Caco-2 (cell line): ENCODE data around the gene USP25. TPM values are rescaled to one million over a fixed set of nuclear protein-coding genes. Genes with fewer than 3 reads are reported as not detected.

Experiments used
- BruUV-seq: library from RNA; stranded (reverse); fragments of 400-500 nt; replicated peaks from 2 replicates; lab custom pipeline; 2021; lab: Mats Ljungman, UMichigan
- CTCF ChIA-PET: fragments of 300-600 bp; sonication (Branson Sonifier 250); formaldehyde crosslinking; loops from one replicate; lab custom pipeline; 2022; ENCODE audit warnings: antibody characterized with exemption; lab: Charles Lee
- POLR2A ChIA-PET: fragments of 300-600 bp; sonication (Branson Sonifier 250); formaldehyde crosslinking; loops from one replicate; lab custom pipeline; 2022; ENCODE audit warnings: antibody characterized with exemption; lab: Charles Lee
- DNase-seq, 2 experiments: peaks; one replicate each; pipeline versions ENCODE4 v3.0.0 to v3.0.0-alpha.2; 2020 to 2022
- H3K27me3 ChIP-seq: replicated peaks from 2 replicates; pipeline ENCODE4 v1.6.0; 2011; ENCODE audit warnings: low read length; ENCODE audit not compliant: control insufficient read depth, insufficient read depth
- H3K36me3 ChIP-seq: 2 replicates; pipeline ENCODE4 v1.5.1; 2011; ENCODE audit warnings: low read length; ENCODE audit not compliant: control insufficient read depth, insufficient read depth
- H3K4me1 ChIP-seq: fragments of 250-450 bp; sonication (Bioruptor Pico); 2 replicates; pipeline ENCODE4 v1.5.1; 2020; ENCODE audit warnings: mild to moderate bottlenecking
- H3K4me3 ChIP-seq: 2 replicates; pipeline ENCODE4 v1.5.1; 2011; ENCODE audit warnings: low read depth, mild to moderate bottlenecking, control low read depth, low read length
- H3K9me3 ChIP-seq: fragments of 250-450 bp; sonication (Bioruptor Pico); 2 replicates; pipeline ENCODE4 v1.5.1; 2020; ENCODE audit warnings: mild to moderate bottlenecking, moderate library complexity
- H3K27ac Mint-ChIP-seq: one replicate; pipeline ENCODE4 v1.8.0; 2022; ENCODE audit warnings: mixed read lengths; ENCODE audit not compliant: unreplicated experiment
- H3K27me3 Mint-ChIP-seq: one replicate; pipeline ENCODE4 v1.8.0; 2022; ENCODE audit warnings: mixed read lengths; ENCODE audit not compliant: insufficient read depth, unreplicated experiment
- H3K36me3 Mint-ChIP-seq: one replicate; pipeline ENCODE4 v1.8.0; 2022; ENCODE audit warnings: mild to moderate bottlenecking, mixed read lengths; ENCODE audit not compliant: insufficient read depth, unreplicated experiment
- H3K4me1 Mint-ChIP-seq: one replicate; pipeline ENCODE4 v1.8.0; 2022; ENCODE audit warnings: low read depth, mixed read lengths; ENCODE audit not compliant: unreplicated experiment
- H3K4me3 Mint-ChIP-seq: one replicate; pipeline ENCODE4 v1.8.0; 2022; ENCODE audit warnings: mild to moderate bottlenecking, moderate library complexity, mixed read lengths; ENCODE audit not compliant: unreplicated experiment
- H3K9me3 Mint-ChIP-seq: one replicate; pipeline ENCODE4 v1.8.0; 2022; ENCODE audit warnings: mixed read lengths; ENCODE audit not compliant: unreplicated experiment
- CTCF ChIP-seq, 2 experiments: fragments of 200-600 bp in 1 of 2; IDR thresholded peaks; 1 replicate in 1 of 2; 2 replicates in 1 of 2; pipeline versions ENCODE4 v1.5.1 to v1.8.0; 2011 to 2022; ENCODE audit warnings: antibody characterized with exemption in 1 of 2, control low read depth in 1 of 2, inconsistent platforms in 1 of 2, low read depth in 1 of 2, low read length in 1 of 2, mild to moderate bottlenecking in 1 of 2, moderate library complexity in 1 of 2; ENCODE audit not compliant: insufficient read depth in 1 of 2, severe bottlenecking in 1 of 2, unreplicated experiment in 1 of 2
- intact Hi-C: fragments of 100-400 bp; cut with micrococcal nuclease; formaldehyde crosslinking; loops from one replicate; pipeline ENCODE4 v1.10.0; 2022; ENCODE audit not compliant: unreplicated experiment
- total RNA-seq: library from RNA; stranded (reverse); gene quantifications from 2 replicates; pipeline ENCODE4 v1.2.3, GENCODE V29; 2022

Gene USP25
- total RNA-seq, 1 experiment from 2014 or later, result 44.3 TPM

- H3K9me3 Mint-ChIP-seq, result no peaks in the 10 kb centered on the region
- no peaks in the 10 kb centered on the region for H3K27me3 ChIP-seq
- no peaks in the 10 kb centered on the region for H3K4me1 ChIP-seq
- H3K4me1 Mint-ChIP-seq, result peaks cover 7% of the 10 kb centered on the region
- intact Hi-C loops, result no loop called here
- BruUV-seq, result no TSS peak
- no peak overlapping the region for H3K4me3 ChIP-seq
- peaks cover 45% of the 10 kb centered on the region for H3K36me3 Mint-ChIP-seq
- H3K4me3 Mint-ChIP-seq, result no peak overlapping the region
- H3K27ac Mint-ChIP-seq, result no peak overlapping the region
- H3K27me3 Mint-ChIP-seq, result no peaks in the 10 kb centered on the region
- no peak for DNase-seq
- TF ChIP-seq CTCF (IDR thresholded peaks at IDR 0.05; ENCODE audit: insufficient read depth in 1 of 2, low read depth in 1 of 2, low read length in 1 of 2, severe bottlenecking in 1 of 2, unreplicated experiment in 1 of 2), result no peak
- ChIA-PET POLR2A (no interaction called here), CTCF (no interaction called here)
- no peaks in the 10 kb centered on the region for H3K36me3 ChIP-seq
- no peaks in the 10 kb centered on the region for H3K9me3 ChIP-seq
These were observed 120.1 kb downstream of the USP25 start for GRCh38 chr21:15849927-15850326.

GRCh38 chr21:15850645-15851044, 120.9 kb downstream of the USP25 start:
- Mint-ChIP-seq H3K9me3 (no peaks in the 10 kb centered on the region), H3K36me3 (peaks cover 47% of the 10 kb centered on the region), H3K4me1 (peaks cover 7% of the 10 kb centered on the region), H3K4me3 (no peak overlapping the region), H3K27me3 (no peaks in the 10 kb centered on the region), H3K27ac (no peak overlapping the region)
- H3K4me1 ChIP-seq, result no peaks in the 10 kb centered on the region
- H3K27me3 ChIP-seq, result no peaks in the 10 kb centered on the region
- ChIA-PET POLR2A (no interaction called here), CTCF (no interaction called here)
- DNase-seq, result no peak
- H3K9me3 ChIP-seq, result no peaks in the 10 kb centered on the region
- no peak overlapping the region for H3K4me3 ChIP-seq
- H3K36me3 ChIP-seq, result no peaks in the 10 kb centered on the region
- no peak for TF ChIP-seq CTCF (IDR thresholded peaks at IDR 0.05; ENCODE audit: insufficient read depth in 1 of 2, low read depth in 1 of 2, low read length in 1 of 2, severe bottlenecking in 1 of 2, unreplicated experiment in 1 of 2)
- BruUV-seq, result no TSS peak
- intact Hi-C loops, result no loop called here

GRCh38 chr21:15852146-15852545, 122.4 kb downstream of the USP25 start:
- H3K36me3 ChIP-seq, result no peaks in the 10 kb centered on the region
- intact Hi-C loops, result no loop called here
- no peaks in the 10 kb centered on the region for H3K9me3 Mint-ChIP-seq
- no peak overlapping the region for H3K27ac Mint-ChIP-seq
- H3K36me3 Mint-ChIP-seq, result peaks cover 47% of the 10 kb centered on the region
- H3K27me3 ChIP-seq, result no peaks in the 10 kb centered on the region
- H3K4me3 ChIP-seq, result no peak overlapping the region
- DNase-seq, result no peak
- H3K4me1 Mint-ChIP-seq, result peaks cover 7% of the 10 kb centered on the region
- no peaks in the 10 kb centered on the region for H3K4me1 ChIP-seq
- no peak overlapping the region for H3K4me3 Mint-ChIP-seq
- POLR2A ChIA-PET, result no interaction called here
- no peak for TF ChIP-seq CTCF (IDR thresholded peaks at IDR 0.05; ENCODE audit: insufficient read depth in 1 of 2, low read depth in 1 of 2, low read length in 1 of 2, severe bottlenecking in 1 of 2, unreplicated experiment in 1 of 2)
- CTCF ChIA-PET, result no interaction called here
- BruUV-seq, result no TSS peak
- no peaks in the 10 kb centered on the region for H3K9me3 ChIP-seq
- no peaks in the 10 kb centered on the region for H3K27me3 Mint-ChIP-seq
